A673 (cell line): ENCODE data around the gene COX6B1. TPM values are rescaled to one million over a fixed set of nuclear protein-coding genes. Genes with fewer than 3 reads are reported as not detected.
"Not testable (repeated sequence)": the region's sequence is repeated elsewhere in the genome, so short reads cannot be mapped to it uniquely, and the experiment has no call there.

Experiments
- BruUV-seq: library from RNA; stranded (reverse); fragments of 400-500 nt; replicated peaks from 2 replicates; lab custom pipeline; 2021; lab: Mats Ljungman, UMichigan
- CTCF ChIA-PET: fragments of 300-600 bp; sonication (Branson Sonifier 250); formaldehyde crosslinking; loops from one replicate; lab custom pipeline; 2022; ENCODE audit warnings: antibody characterized with exemption; lab: Charles Lee
- POLR2A ChIA-PET: fragments of 300-600 bp; sonication (Branson Sonifier 250); formaldehyde crosslinking; loops from one replicate; lab custom pipeline; 2022; ENCODE audit warnings: antibody characterized with exemption; ENCODE audit not compliant: low non-redundant PET; lab: Charles Lee
- DNase-seq: peaks from one replicate; pipeline ENCODE4 v3.0.0-alpha.2; 2015; ENCODE audit warnings: low spot score
- H3K27ac ChIP-seq: fragments of 200-600 bp; sonication (generic); 2 replicates; pipeline ENCODE4 v1.5.1; 2016; ENCODE audit warnings: mixed run types, low read depth, mild to moderate bottlenecking, mixed read lengths, antibody characterized with exemption, low read length; ENCODE audit not compliant: poor library complexity, severe bottlenecking
- H3K27me3 ChIP-seq: fragments of 200-600 bp; sonication (generic); replicated peaks from 2 replicates; pipeline ENCODE4 v1.6.1; 2017; ENCODE audit warnings: mixed run types, low read depth, mild to moderate bottlenecking, mixed read lengths, antibody characterized with exemption, low read length; ENCODE audit not compliant: insufficient read depth, poor library complexity
- H3K36me3 ChIP-seq: fragments of 200-600 bp; sonication (generic); 2 replicates; pipeline ENCODE4 v1.6.1; 2016; ENCODE audit warnings: mixed run types, mild to moderate bottlenecking, mixed read lengths, antibody characterized with exemption, low read length; ENCODE audit not compliant: insufficient read depth, poor library complexity, severe bottlenecking
- H3K4me1 ChIP-seq: fragments of 200-600 bp; sonication (generic); 2 replicates; pipeline ENCODE4 v1.6.1; 2017; ENCODE audit warnings: mixed run types, mild to moderate bottlenecking, mixed read lengths, antibody characterized with exemption, low read length; ENCODE audit not compliant: insufficient read depth, poor library complexity, severe bottlenecking
- H3K4me3 ChIP-seq: fragments of 200-600 bp; sonication (generic); 2 replicates; pipeline ENCODE4 v1.5.1; 2016; ENCODE audit warnings: low read depth, mixed run types, mild to moderate bottlenecking, mixed read lengths, low read length; ENCODE audit not compliant: poor library complexity, severe bottlenecking
- H3K9me3 ChIP-seq: fragments of 200-600 bp; sonication (generic); 2 replicates; pipeline ENCODE4 v1.6.1; 2016; ENCODE audit warnings: mixed run types, low read depth, mild to moderate bottlenecking, mixed read lengths, antibody characterized with exemption, low read length; ENCODE audit not compliant: poor library complexity, severe bottlenecking
- EZH2 ChIP-seq: fragments of 200-600 bp; sonication (generic); IDR thresholded peaks from 2 replicates; pipeline ENCODE4 v1.6.1; 2017; ENCODE audit warnings: borderline replicate concordance, low read depth, mild to moderate bottlenecking, mixed read lengths, antibody characterized with exemption, low read length; ENCODE audit not compliant: poor library complexity, severe bottlenecking
- intact Hi-C: fragments of 100-400 bp; cut with micrococcal nuclease; formaldehyde crosslinking; loops from one replicate; pipeline ENCODE4 v1.10.0; 2022; ENCODE audit not compliant: unreplicated experiment
- total RNA-seq: library from RNA; stranded (reverse); gene quantifications from 2 replicates; pipeline ENCODE4 v1.2.3, GENCODE V29; 2021
- TF ChIP-seq, protein P1 (sequence below): fragments of 300-800, 200-600 bp; sonication (generic); conservative IDR thresholded peaks from 2 replicates; pipeline ENCODE4 v1.5.1; 2017; ENCODE audit warnings: low read depth, mild to moderate bottlenecking, antibody characterized with exemption, low read length, moderate library complexity, mixed read lengths

The COX6B1 gene
- total RNA-seq, 1 experiment from 2014 or later: 467 TPM

GRCh38 chr19:35675589-35676140 lies 27.5 kb downstream of the COX6B1 start:
- POLR2A ChIA-PET: interaction anchor here (0.6 to 0.7 kb wide), 2 partner anchors 118 to 134 kb away, joined by 3 to 8 read pairs; no protein-coding TSS in a partner anchor
- BruUV-seq: no TSS peak
- intact Hi-C loops: no loop called here

DNA sequence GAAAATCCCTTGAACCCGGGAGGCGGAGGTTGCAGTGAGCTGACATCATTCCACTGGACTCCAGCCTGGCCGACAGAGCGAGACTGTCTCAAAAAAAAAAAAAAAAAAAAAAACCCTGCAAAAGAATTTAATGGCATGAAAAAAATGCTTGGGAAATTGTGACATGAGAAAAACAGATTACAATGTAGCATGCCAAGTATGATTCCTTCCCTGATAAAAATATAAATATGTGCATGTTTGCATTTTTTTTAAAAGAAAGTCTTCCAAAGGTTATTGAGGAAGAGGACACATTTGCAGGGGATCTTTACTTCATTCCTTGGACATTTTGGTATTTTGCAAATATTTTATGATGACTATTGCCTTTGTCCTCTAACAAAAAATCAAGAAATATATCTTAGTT lies 41.7 kb downstream of the COX6B1 start:
- CTCF ChIA-PET: interaction anchor here (1.1 kb wide), 1 partner anchor 46 kb away, joined by 3 read pairs; no protein-coding TSS in a partner anchor
- intact Hi-C loops: loop anchor here (5.0 kb wide), 1 partner anchor 132 kb away; no protein-coding TSS in a partner anchor
- no peaks in the 10 kb centered on the region for H3K4me1 ChIP-seq
- POLR2A ChIA-PET: no interaction called here
- H3K36me3 ChIP-seq: no peaks in the 10 kb centered on the region
- no peak overlapping the region for H3K27ac ChIP-seq
- DNase-seq: no peak
- no peaks in the 10 kb centered on the region for H3K9me3 ChIP-seq
- BruUV-seq: no TSS peak
- H3K27me3 ChIP-seq: no peaks in the 10 kb centered on the region
- TF ChIP-seq, protein P1, sequence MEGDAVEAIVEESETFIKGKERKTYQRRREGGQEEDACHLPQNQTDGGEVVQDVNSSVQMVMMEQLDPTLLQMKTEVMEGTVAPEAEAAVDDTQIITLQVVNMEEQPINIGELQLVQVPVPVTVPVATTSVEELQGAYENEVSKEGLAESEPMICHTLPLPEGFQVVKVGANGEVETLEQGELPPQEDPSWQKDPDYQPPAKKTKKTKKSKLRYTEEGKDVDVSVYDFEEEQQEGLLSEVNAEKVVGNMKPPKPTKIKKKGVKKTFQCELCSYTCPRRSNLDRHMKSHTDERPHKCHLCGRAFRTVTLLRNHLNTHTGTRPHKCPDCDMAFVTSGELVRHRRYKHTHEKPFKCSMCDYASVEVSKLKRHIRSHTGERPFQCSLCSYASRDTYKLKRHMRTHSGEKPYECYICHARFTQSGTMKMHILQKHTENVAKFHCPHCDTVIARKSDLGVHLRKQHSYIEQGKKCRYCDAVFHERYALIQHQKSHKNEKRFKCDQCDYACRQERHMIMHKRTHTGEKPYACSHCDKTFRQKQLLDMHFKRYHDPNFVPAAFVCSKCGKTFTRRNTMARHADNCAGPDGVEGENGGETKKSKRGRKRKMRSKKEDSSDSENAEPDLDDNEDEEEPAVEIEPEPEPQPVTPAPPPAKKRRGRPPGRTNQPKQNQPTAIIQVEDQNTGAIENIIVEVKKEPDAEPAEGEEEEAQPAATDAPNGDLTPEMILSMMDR: no peak
- TF ChIP-seq EZH2: no peak
- H3K4me3 ChIP-seq: no peak overlapping the region

More at GRCh38 chr19:35675589-35676140, 27.5 kb downstream of the COX6B1 start:
- no peak overlapping the region for H3K27ac ChIP-seq
- H3K36me3 ChIP-seq: no peaks in the 10 kb centered on the region
- CTCF ChIA-PET: no interaction called here
- TF ChIP-seq, protein P1: no peak
- no peak for TF ChIP-seq EZH2
- H3K9me3 ChIP-seq: no peaks in the 10 kb centered on the region
- no peak for DNase-seq
- H3K4me1 ChIP-seq: no peaks in the 10 kb centered on the region
- H3K4me3 ChIP-seq: no peak overlapping the region
- H3K27me3 ChIP-seq: peaks cover 24% of the 10 kb centered on the region

DNA sequence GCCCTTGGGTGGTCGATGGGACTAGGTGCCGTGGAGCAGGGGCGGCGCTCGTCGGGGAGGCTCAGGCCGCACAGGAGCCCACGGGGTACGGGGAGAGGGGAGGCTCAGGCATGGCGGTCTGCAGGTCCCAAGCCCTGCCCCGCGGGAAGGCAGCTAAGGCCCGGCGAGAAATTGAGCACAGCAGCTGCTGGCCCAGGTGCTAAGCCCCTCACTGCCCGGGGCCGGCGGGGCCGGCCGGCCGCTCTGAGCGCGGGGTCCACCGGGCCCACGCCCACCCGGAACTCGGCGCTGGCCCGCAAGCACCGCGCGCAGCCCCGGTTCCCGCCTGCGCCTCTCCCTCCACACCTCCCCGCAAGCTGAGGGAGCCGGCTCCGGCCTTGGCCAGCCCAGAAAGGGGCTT lies 43.0 kb downstream of the COX6B1 start:
- H3K27ac ChIP-seq, H3K36me3 ChIP-seq, H3K4me1 ChIP-seq, H3K9me3 ChIP-seq, DNase-seq, H3K4me3 ChIP-seq, BruUV-seq, POLR2A ChIA-PET, CTCF ChIA-PET, H3K27me3 ChIP-seq: not testable (repeated sequence)
- intact Hi-C loops: loop anchor here (5.0 kb wide), 1 partner anchor 131 kb away; no protein-coding TSS in a partner anchor
